ENCODE results near the gene ADAT2. TPM values are rescaled to one million over a fixed set of nuclear protein-coding genes. Genes with fewer than 3 reads are reported as not detected.
A peak's percentile ranks its signal among the peaks of the same experiment; 100 is the strongest.
"Not testable (repeated sequence)": the region's sequence is repeated elsewhere in the genome, so short reads cannot be mapped to it uniquely, and the experiment has no call there.

The ADAT2 gene
- polyA plus RNA-seq, 3 donors = 0.08 to 9.7 (median 0.51) TPM

- intact Hi-C loops (cut with micrococcal nuclease) = loop anchor here in 1 of 2 donors (10.0 kb wide), 1 partner anchor 65 kb away; the partner anchor contains the start of gene FUCA2
- H3K27ac Mint-ChIP-seq = peak overlapping the region; percentile 88 to 96 (median 92)
- H3K9me3 Mint-ChIP-seq = no peaks in the 10 kb centered on the region
- H4K20me1 ChIP-seq (ENCODE audit: insufficient read depth, low read length) = no peaks in the 10 kb centered on the region
- peak; percentile 5 to 12 (median 10) for DNase-seq
- H3K4me3 ChIP-seq (replicated peaks in 1 of 3; ENCODE audit: low read depth in 2 of 3, low read length in 3 of 3) = peak overlapping the region; percentile 52 to 90 (median 89)
- H3K27me3 ChIP-seq (ENCODE audit: control insufficient read depth in 2 of 2, insufficient read depth in 2 of 2, low read length in 2 of 2) = no peaks in the 10 kb centered on the region
- H3K4me1 Mint-ChIP-seq = peaks cover 23% of the 10 kb centered on the region
- H3K27ac ChIP-seq (ENCODE audit: low read depth in 1 of 2, low read length in 2 of 2) = peak overlapping the region; percentile 75 to 85
- peaks cover 14 to 16% of the 10 kb centered on the region in 2 donors for H3K4me1 ChIP-seq (ENCODE audit: control insufficient read depth in 1 of 2, insufficient read depth in 2 of 2, low read length in 2 of 2)
- peak overlapping the region; percentile 91 for H2AFZ ChIP-seq (ENCODE audit: insufficient read depth, low read depth, low read length, poor library complexity, severe bottlenecking)
- no peaks in the 10 kb centered on the region for H3K9me3 ChIP-seq (replicated peaks in 1 of 2; ENCODE audit: control insufficient read depth in 1 of 2, insufficient read depth in 1 of 2, low read length in 2 of 2)
- H3K9ac ChIP-seq (ENCODE audit: insufficient read depth, low read length, poor library complexity, severe bottlenecking) = peak overlapping the region; percentile 78
- peaks cover 0 to 2% (median 0%) of the 10 kb centered on the region in 3 donors for H3K27me3 Mint-ChIP-seq (ENCODE audit: low read depth in 3 of 3)
- 0% methylated on average over 1 of the region's 19 CpGs for WGBS (ENCODE audit: insufficient coverage)
- H3K79me2 ChIP-seq (ENCODE audit: insufficient read depth, low read length) = peaks cover 11% of the 10 kb centered on the region
- TF ChIP-seq CTCF (IDR thresholded peaks at IDR 0.05) = no peak
- H3K36me3 Mint-ChIP-seq = no peaks in the 10 kb centered on the region
- H3K36me3 ChIP-seq (replicated peaks in 1 of 2; ENCODE audit: control insufficient read depth in 1 of 2, insufficient read depth in 2 of 2, low read length in 2 of 2) = no peaks in the 10 kb centered on the region
- H3K4me3 Mint-ChIP-seq = peak overlapping the region; percentile 97
- peak overlapping the region; percentile 94 for H3K4me2 ChIP-seq (replicated peaks; ENCODE audit: extremely low read depth, low read length, poor library complexity, severe bottlenecking)
These were observed 612 bp downstream of the ADAT2 start for GRCh38 chr6:143449714-143450452.

- H3K4me2 ChIP-seq (replicated peaks; ENCODE audit: extremely low read depth, low read length, poor library complexity, severe bottlenecking) = peak overlapping the region; percentile 94
- H3K4me3 ChIP-seq (replicated peaks in 1 of 3; ENCODE audit: low read depth in 2 of 3, low read length in 3 of 3) = peak overlapping the region in 2 of 3 experiments; percentile 89 to 90
- H3K27me3 ChIP-seq (ENCODE audit: control insufficient read depth in 2 of 2, insufficient read depth in 2 of 2, low read length in 2 of 2) = no peaks in the 10 kb centered on the region
- no peaks in the 10 kb centered on the region for H3K9me3 ChIP-seq (replicated peaks in 1 of 2; ENCODE audit: control insufficient read depth in 1 of 2, insufficient read depth in 1 of 2, low read length in 2 of 2)
- peaks cover 14 to 16% of the 10 kb centered on the region in 2 donors for H3K4me1 ChIP-seq (ENCODE audit: control insufficient read depth in 1 of 2, insufficient read depth in 2 of 2, low read length in 2 of 2)
- Mint-ChIP-seq H3K4me1 (peaks cover 23% of the 10 kb centered on the region), H3K4me3 (peak overlapping the region; percentile 97), H3K27me3 (ENCODE audit: low read depth in 3 of 3) (peaks cover 0 to 2% (median 0%) of the 10 kb centered on the region in 3 donors), H3K27ac (no peak overlapping the region), H3K36me3 (peaks cover 0 to 2% of the 10 kb centered on the region in 2 donors), H3K9me3 (no peaks in the 10 kb centered on the region)
- peak overlapping the region; percentile 91 for H2AFZ ChIP-seq (ENCODE audit: insufficient read depth, low read depth, low read length, poor library complexity, severe bottlenecking)
- no peak for DNase-seq
- peak overlapping the region; percentile 78 for H3K9ac ChIP-seq (ENCODE audit: insufficient read depth, low read length, poor library complexity, severe bottlenecking)
- TF ChIP-seq CTCF (IDR thresholded peaks at IDR 0.05) = no peak
- peaks cover 11% of the 10 kb centered on the region for H3K79me2 ChIP-seq (ENCODE audit: insufficient read depth, low read length)
- H4K20me1 ChIP-seq (ENCODE audit: insufficient read depth, low read length) = no peaks in the 10 kb centered on the region
- 100% methylated on average over 2 of the region's 6 CpGs for WGBS (ENCODE audit: insufficient coverage)
- intact Hi-C loops (cut with micrococcal nuclease) = no loop called here
- H3K36me3 ChIP-seq (replicated peaks in 1 of 2; ENCODE audit: control insufficient read depth in 1 of 2, insufficient read depth in 2 of 2, low read length in 2 of 2) = no peaks in the 10 kb centered on the region
- peak overlapping the region in 1 of 2 donors; percentile 85 for H3K27ac ChIP-seq (ENCODE audit: low read depth in 1 of 2, low read length in 2 of 2)
These were observed 1.3 kb downstream of the ADAT2 start for GRCh38 chr6:143449082-143449713.

- H3K9me3 Mint-ChIP-seq; H3K4me3 Mint-ChIP-seq; H3K79me2 ChIP-seq (ENCODE audit: insufficient read depth, low read length); H3K27ac Mint-ChIP-seq; H2AFZ ChIP-seq (ENCODE audit: insufficient read depth, low read depth, low read length, poor library complexity, severe bottlenecking); intact Hi-C loops (cut with micrococcal nuclease); H3K9me3 ChIP-seq (replicated peaks in 1 of 2; ENCODE audit: control insufficient read depth in 1 of 2, insufficient read depth in 1 of 2, low read length in 2 of 2); H3K27me3 Mint-ChIP-seq (ENCODE audit: low read depth in 3 of 3); H3K27ac ChIP-seq (ENCODE audit: low read depth in 1 of 2, low read length in 2 of 2); H3K9ac ChIP-seq (ENCODE audit: insufficient read depth, low read length, poor library complexity, severe bottlenecking); H3K36me3 Mint-ChIP-seq; DNase-seq; H3K36me3 ChIP-seq (replicated peaks in 1 of 2; ENCODE audit: control insufficient read depth in 1 of 2, insufficient read depth in 2 of 2, low read length in 2 of 2); H3K4me2 ChIP-seq (replicated peaks; ENCODE audit: extremely low read depth, low read length, poor library complexity, severe bottlenecking); H4K20me1 ChIP-seq (ENCODE audit: insufficient read depth, low read length); H3K27me3 ChIP-seq (ENCODE audit: control insufficient read depth in 2 of 2, insufficient read depth in 2 of 2, low read length in 2 of 2); H3K4me3 ChIP-seq (replicated peaks in 1 of 3; ENCODE audit: low read depth in 2 of 3, low read length in 3 of 3): not testable (repeated sequence)
- no CpG with 5 or more reads among the region's 2 CpGs for WGBS (ENCODE audit: insufficient coverage)
- peaks cover 14 to 16% of the 10 kb centered on the region in 2 donors for H3K4me1 ChIP-seq (ENCODE audit: control insufficient read depth in 1 of 2, insufficient read depth in 2 of 2, low read length in 2 of 2)
- H3K4me1 Mint-ChIP-seq = peaks cover 22% of the 10 kb centered on the region
These were observed 2.6 kb downstream of the ADAT2 start for GRCh38 chr6:143447865-143448264.
